ENCODE measurements around the gene RASAL1.

DNA sequence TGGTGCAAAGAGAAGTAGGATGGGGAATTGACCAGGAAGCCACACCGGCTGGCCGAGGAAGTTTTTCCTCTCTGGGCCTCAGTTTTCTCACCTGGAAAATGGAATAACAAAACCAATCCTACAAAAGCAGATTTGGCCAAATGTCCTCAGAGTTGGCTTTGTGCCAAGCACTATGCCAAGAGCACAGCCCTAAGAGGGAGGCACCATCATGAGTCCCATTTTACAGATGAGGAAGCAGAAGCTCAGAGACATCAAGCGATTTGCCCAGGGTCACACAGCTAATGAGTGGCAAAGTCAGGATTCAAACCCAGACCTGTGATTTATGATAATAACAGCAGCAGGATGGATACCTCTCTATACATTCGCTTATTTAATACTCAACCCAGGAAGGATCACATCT is 27.3 kb downstream of the RASAL1 start:
- TF ChIP-seq SIN3A (IDR thresholded peaks at IDR 0.05; ENCODE audit: borderline replicate concordance, insufficient read depth, low read length) (no peak), POLR2AphosphoS5 (IDR thresholded peaks at IDR 0.05; ENCODE audit: low read depth, low read length) (no peak)
- TF ChIP-seq, protein P1, sequence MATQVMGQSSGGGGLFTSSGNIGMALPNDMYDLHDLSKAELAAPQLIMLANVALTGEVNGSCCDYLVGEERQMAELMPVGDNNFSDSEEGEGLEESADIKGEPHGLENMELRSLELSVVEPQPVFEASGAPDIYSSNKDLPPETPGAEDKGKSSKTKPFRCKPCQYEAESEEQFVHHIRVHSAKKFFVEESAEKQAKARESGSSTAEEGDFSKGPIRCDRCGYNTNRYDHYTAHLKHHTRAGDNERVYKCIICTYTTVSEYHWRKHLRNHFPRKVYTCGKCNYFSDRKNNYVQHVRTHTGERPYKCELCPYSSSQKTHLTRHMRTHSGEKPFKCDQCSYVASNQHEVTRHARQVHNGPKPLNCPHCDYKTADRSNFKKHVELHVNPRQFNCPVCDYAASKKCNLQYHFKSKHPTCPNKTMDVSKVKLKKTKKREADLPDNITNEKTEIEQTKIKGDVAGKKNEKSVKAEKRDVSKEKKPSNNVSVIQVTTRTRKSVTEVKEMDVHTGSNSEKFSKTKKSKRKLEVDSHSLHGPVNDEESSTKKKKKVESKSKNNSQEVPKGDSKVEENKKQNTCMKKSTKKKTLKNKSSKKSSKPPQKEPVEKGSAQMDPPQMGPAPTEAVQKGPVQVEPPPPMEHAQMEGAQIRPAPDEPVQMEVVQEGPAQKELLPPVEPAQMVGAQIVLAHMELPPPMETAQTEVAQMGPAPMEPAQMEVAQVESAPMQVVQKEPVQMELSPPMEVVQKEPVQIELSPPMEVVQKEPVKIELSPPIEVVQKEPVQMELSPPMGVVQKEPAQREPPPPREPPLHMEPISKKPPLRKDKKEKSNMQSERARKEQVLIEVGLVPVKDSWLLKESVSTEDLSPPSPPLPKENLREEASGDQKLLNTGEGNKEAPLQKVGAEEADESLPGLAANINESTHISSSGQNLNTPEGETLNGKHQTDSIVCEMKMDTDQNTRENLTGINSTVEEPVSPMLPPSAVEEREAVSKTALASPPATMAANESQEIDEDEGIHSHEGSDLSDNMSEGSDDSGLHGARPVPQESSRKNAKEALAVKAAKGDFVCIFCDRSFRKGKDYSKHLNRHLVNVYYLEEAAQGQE (IDR thresholded peaks at IDR 0.05; ENCODE audit: insufficient read depth in 1 of 2, low read depth in 2 of 2, low read length in 2 of 2) = no peak

All from PFSK-1 (cell line).